Spleen (tissue), 11 donors: ENCODE data around the gene TP73. TPM values are rescaled to one million over a fixed set of nuclear protein-coding genes. Genes with fewer than 3 reads are reported as not detected.
A peak's percentile ranks its signal among the peaks of the same experiment; 100 is the strongest.

ENCODE experiments used
- DNase-seq: peaks from one replicate; pipeline ENCODE4 v3.0.0-alpha.2; 2020
- H3K27ac ChIP-seq, 8 donors: fragments of 200-600 bp; sonication (generic) in 7 of 8; 1 replicate in 4 of 8; 2 replicates in 4 of 8; pipeline versions ENCODE4 v1.5.0 to v1.8.0; 2016 to 2021; ENCODE audit warnings: inconsistent platforms in 4 of 8, mild to moderate bottlenecking in 4 of 8, moderate library complexity in 1 of 8
- H3K27me3 ChIP-seq, 7 donors: fragments of 200-600 bp; sonication (generic) in 6 of 7; replicated peaks in 1 of 7; 1 replicate in 4 of 7; 2 replicates in 3 of 7; pipeline versions ENCODE4 v1.5.0 to v1.8.0; 2016 to 2021; ENCODE audit warnings: inconsistent platforms in 3 of 7, mild to moderate bottlenecking in 1 of 7
- H3K36me3 ChIP-seq, 6 donors: fragments of 200-600 bp; sonication (generic) in 5 of 6; 1 replicate in 4 of 6; 2 replicates in 2 of 6; pipeline versions ENCODE4 v1.5.0 to v1.8.0; 2016 to 2021; ENCODE audit warnings: inconsistent platforms in 2 of 6
- H3K4me1 ChIP-seq, 6 donors: fragments of 200-600 bp; sonication (generic) in 5 of 6; 1 replicate in 3 of 6; 2 replicates in 3 of 6; pipeline versions ENCODE4 v1.5.0 to v1.8.0; 2016 to 2021; ENCODE audit warnings: inconsistent platforms in 3 of 6
- H3K4me3 ChIP-seq, 8 donors: fragments of 200-600 bp; sonication (generic) in 7 of 8; 1 replicate in 4 of 8; 2 replicates in 4 of 8; pipeline versions ENCODE4 v1.5.0 to v1.8.0; 2016 to 2021; ENCODE audit warnings: inconsistent platforms in 4 of 8, mild to moderate bottlenecking in 4 of 8, moderate library complexity in 2 of 8
- H3K9me3 ChIP-seq, 8 donors: fragments of 200-600 bp; sonication (generic) in 7 of 8; 1 replicate in 4 of 8; 2 replicates in 4 of 8; pipeline versions ENCODE4 v1.5.0 to v1.8.0; 2016 to 2021; ENCODE audit warnings: inconsistent platforms in 4 of 8
- POLR2A ChIP-seq, 3 donors: fragments of 450-650 bp; IDR thresholded peaks; one replicate each; pipeline ENCODE4 v1.5.1; 2017; ENCODE audit warnings: antibody characterized with exemption in 3 of 3, mild to moderate bottlenecking in 1 of 3
- POLR2AphosphoS5 ChIP-seq, 3 donors: sonication (generic); formaldehyde crosslinking; IDR thresholded peaks; one replicate each; pipeline ENCODE4 v1.5.1; 2017; ENCODE audit warnings: antibody characterized with exemption in 3 of 3
- WGBS, 5 donors: extraction: QIAGEN DNeasy Blood & Tissue Kit in 3 of 5; methylation state at CpG; one replicate each; pipeline versions ENCODE4 v1.1.5 to v1.1.7; 2013 to 2018; 5-methylcytosine and 5-hydroxymethylcytosine counted together
- intact Hi-C: fragments of 100-400 bp; cut with DNase I; formaldehyde crosslinking; loops from one replicate; pipeline ENCODE4 v1.15.0; 2023; ENCODE audit warnings: low total_unique reads
- polyA plus RNA-seq, 3 donors: library from polyadenylated mRNA; stranded (reverse); fragments of 200-250 nt; gene quantifications; one replicate each; pipeline ENCODE4 v1.2.1, GENCODE V29; 2013
- total RNA-seq, 7 donors: library from RNA; depleted of rRNA in 3 of 7; stranded (reverse); fragments of >200 nt in 3 of 7; fragmentation: NEBNext Ultra II Directional in 4 of 7; extraction: Animal tissue kit (Norgen Biotek cat#: 25700) in 4 of 7; gene quantifications; one replicate each; pipeline versions ENCODE4 v1.1.0 to v1.2.1, GENCODE V29; 2016 to 2021
- TF ChIP-seq, protein P1 (sequence below), 11 experiments: fragments of 200-600 bp in 7 of 11; fragments of 450-650 bp in 4 of 11; sonication (generic) in 4 of 11; IDR thresholded peaks in 8 of 11; conservative IDR thresholded peaks in 3 of 11; 1 replicate in 7 of 11; 2 replicates in 4 of 11; pipeline versions ENCODE4 v1.4.0 to v1.8.0; 2016 to 2021; ENCODE audit warnings: antibody characterized with exemption in 11 of 11, inconsistent platforms in 4 of 11, mild to moderate bottlenecking in 1 of 11
- donor health status: healthy with polysubstance abuse.
- donor health status: DM: no; HTN: no; CAD: no; lungs with moderate emphysema.
- donor health status: DM: no; HTN: no; CAD: no.
- donor health status: Bipolar disorder and iron deficiency.
- donor health status: healthy.
- donor health status: DM: no; HTN: no; CAD: no.
- donor health status: DM: yes; HTN: yes; CAD: no.

The TP73 gene
- total and polyA plus RNA-seq, 10 donors = 0.11 to 4.3 (median 0.96) TPM

DNA sequence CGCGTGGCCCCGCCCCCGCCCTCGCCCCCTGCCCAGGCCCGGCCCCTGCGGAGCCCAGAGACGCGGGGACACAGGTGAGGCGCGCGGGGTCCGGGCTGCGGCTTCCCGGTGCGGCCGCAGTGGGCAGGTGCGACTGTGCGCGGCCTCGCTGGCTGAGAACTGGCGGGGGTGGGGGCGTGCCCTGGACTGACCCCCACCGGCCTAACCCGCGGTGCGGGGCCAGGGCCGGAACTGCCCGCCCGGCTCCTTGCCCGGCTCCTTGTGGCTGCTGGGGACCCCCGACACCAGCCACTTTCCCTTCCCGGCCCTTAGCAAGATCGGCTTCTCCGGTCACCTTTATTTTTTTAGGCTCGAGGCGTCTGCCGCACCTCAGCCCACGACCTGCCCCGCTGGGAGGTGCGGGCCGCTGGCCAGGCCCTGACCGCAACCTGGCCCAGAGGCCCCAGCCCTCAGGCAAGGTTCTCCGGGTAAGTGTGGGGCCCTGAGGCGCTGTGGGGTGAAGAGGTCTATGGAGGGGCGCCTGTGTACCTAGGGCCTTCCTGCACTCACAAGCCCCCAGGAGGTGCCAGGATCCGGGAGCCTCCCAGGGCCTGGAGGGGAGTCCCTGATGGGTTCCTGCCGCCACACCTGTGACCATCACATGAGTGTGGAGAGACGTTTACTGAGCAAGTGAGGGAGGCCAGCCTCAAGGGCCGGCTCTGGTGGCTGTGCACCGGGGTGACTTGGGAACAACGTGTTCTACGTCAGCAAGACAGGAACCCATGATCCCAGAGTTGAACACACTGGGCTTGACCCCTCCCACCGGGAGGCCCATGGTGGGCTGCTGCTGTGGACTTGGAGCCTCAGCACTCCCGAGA is 120.6 kb downstream of the TP73 start, which contains the start of gene SMIM1:
TSS of gene SMIM1 (plus strand) at position 35 of the 857 bp plus-strand sequence. CDS start 2,625 bp downstream, outside the sequence.
- Histone ChIP-seq H3K36me3 (peaks cover 0 to 3% (median 0%) of the 10 kb centered on the region in 6 donors), H3K27ac (peak within 1 kb of the TSS; percentile 29 to 84 (median 68)), H3K9me3 (no peaks in the 10 kb centered on the region), H3K4me1 (peaks cover 23 to 56% (median 46%) of the 10 kb centered on the region in 6 donors), H3K27me3 (peaks cover 0 to 49% (median 0%) of the 10 kb centered on the region in 7 donors), H3K4me3 (peak within 1 kb of the TSS; percentile 56 to 94 (median 72))
- WGBS, 5 donors = 10 to 21% (median 14%) methylated on average over 32 to 55 of the region's 55 CpGs
- intact Hi-C loops = no loop called here
- DNase-seq = peak; percentile 83
- TF ChIP-seq POLR2AphosphoS5 (IDR thresholded peaks at IDR 0.05) = no peak
- TF ChIP-seq, protein P1, sequence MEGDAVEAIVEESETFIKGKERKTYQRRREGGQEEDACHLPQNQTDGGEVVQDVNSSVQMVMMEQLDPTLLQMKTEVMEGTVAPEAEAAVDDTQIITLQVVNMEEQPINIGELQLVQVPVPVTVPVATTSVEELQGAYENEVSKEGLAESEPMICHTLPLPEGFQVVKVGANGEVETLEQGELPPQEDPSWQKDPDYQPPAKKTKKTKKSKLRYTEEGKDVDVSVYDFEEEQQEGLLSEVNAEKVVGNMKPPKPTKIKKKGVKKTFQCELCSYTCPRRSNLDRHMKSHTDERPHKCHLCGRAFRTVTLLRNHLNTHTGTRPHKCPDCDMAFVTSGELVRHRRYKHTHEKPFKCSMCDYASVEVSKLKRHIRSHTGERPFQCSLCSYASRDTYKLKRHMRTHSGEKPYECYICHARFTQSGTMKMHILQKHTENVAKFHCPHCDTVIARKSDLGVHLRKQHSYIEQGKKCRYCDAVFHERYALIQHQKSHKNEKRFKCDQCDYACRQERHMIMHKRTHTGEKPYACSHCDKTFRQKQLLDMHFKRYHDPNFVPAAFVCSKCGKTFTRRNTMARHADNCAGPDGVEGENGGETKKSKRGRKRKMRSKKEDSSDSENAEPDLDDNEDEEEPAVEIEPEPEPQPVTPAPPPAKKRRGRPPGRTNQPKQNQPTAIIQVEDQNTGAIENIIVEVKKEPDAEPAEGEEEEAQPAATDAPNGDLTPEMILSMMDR (IDR thresholded peaks at IDR 0.05 in 8 of 11, conservative IDR thresholded peaks at IDR 0.05 in 3 of 11) = peak in 1 of 11 experiments; percentile 3

DNA sequence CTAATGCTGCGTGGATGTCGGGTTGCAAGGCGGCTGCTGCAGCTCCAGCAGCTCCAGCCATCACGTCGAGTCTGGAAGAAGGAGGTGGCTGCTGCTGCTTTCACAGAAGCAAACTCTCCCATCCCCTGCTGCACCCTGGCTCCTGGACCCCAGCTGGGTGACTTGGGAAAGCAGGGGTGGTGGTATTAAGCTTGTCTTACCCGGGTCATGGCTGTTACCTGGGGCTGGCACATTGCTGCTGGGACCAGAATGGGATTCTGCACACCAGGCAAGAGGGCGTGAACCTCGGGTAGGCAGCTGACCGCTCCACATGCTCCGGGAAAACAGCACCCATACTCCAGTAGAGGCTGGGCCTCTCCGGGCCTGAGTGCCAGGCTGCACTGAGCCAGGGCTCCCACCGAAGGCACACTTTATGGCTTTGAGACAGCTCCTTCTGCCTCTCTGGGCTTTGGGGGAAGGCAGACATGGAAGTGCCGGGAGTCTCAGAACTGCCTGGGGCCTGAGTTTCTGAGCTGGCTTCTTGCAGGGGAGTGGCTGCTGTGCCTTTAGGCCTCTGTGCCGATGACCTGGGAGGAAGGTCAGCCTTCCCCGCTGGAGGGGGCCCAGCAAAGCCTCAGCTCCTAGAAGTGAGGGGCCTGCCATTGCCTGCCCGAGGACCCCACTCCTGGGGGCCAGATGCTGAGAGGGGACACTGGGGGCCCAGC is 121.4 kb downstream of the TP73 start:
- WGBS, 5 donors = 76 to 94% (median 88%) methylated on average over 10 to 16 of the region's 16 CpGs
- no peak for DNase-seq
- Histone ChIP-seq H3K27me3 (peaks cover 0 to 42% (median 0%) of the 10 kb centered on the region in 7 donors), H3K4me1 (peaks cover 23 to 56% (median 46%) of the 10 kb centered on the region in 6 donors), H3K27ac (peak overlapping the region in 5 of 8 donors; percentile 65 to 84 (median 74)), H3K36me3 (peaks cover 0 to 11% (median 2%) of the 10 kb centered on the region in 6 donors), H3K9me3 (no peaks in the 10 kb centered on the region), H3K4me3 (peak overlapping the region in 3 of 8 donors; percentile 70 to 94 (median 87))
- TF ChIP-seq POLR2AphosphoS5 (IDR thresholded peaks at IDR 0.05) (no peak), POLR2A (IDR thresholded peaks at IDR 0.05) (no peak)
- TF ChIP-seq, protein P1 (IDR thresholded peaks at IDR 0.05 in 8 of 11, conservative IDR thresholded peaks at IDR 0.05 in 3 of 11) = no peak
- intact Hi-C loops = no loop called here

DNA sequence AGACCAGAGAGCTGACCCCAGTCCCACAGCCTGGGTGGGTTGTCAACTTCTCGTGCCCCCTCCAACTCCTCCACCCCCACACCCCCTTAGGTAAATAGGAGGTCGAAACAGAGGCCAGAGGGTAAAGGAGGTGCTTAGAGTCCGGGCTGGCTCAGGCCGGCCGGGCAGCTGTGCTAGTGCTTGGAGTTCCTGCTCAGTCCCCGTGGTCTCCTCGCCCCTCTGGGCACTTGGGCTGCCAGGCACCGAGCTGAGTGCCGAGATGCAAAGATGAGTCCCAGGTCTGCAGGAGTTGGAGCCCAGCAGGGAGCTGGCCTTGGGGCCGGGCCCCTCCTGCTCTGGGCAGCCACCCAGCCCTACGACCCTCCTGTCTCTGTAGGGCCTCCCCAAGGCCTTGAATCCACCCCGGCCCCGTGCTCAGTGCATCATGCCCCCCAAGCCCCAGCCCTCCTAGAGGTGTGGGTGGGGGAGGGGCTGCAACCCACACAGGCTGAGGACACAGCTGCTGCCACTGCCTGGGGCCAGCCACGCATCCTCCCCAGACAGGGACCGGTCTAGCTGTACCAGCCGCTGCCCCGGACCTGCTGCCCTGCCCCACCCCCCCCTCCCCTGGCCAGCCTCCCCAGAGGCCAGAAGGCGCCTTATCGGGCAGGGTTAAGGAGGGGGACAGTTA is 122.1 kb downstream of the TP73 start:
- intact Hi-C loops = no loop called here
- TF ChIP-seq, protein P1 (IDR thresholded peaks at IDR 0.05 in 8 of 11, conservative IDR thresholded peaks at IDR 0.05 in 3 of 11) = no peak
- TF ChIP-seq POLR2AphosphoS5 (IDR thresholded peaks at IDR 0.05) (peak in 1 of 3 donors; percentile 4), POLR2A (IDR thresholded peaks at IDR 0.05) (no peak)
- H3K27ac ChIP-seq = peak overlapping the region in 5 of 8 donors; percentile 20 to 75 (median 72)
- H3K9me3 ChIP-seq = no peaks in the 10 kb centered on the region
- peaks cover 0 to 18% (median 9%) of the 10 kb centered on the region in 6 donors for H3K36me3 ChIP-seq
- 75 to 84% (median 77%) methylated on average over 11 to 19 of the region's 19 CpGs for WGBS, 5 donors
- H3K4me3 ChIP-seq = no peak overlapping the region
- no peak for DNase-seq
- peaks cover 0 to 36% (median 0%) of the 10 kb centered on the region in 7 donors for H3K27me3 ChIP-seq
- H3K4me1 ChIP-seq = peaks cover 23 to 56% (median 46%) of the 10 kb centered on the region in 6 donors
